ENCODE results near the gene ZNF860. TPM values are rescaled to one million over a fixed set of nuclear protein-coding genes. Genes with fewer than 3 reads are reported as not detected.
A peak's percentile ranks its signal among the peaks of the same experiment; 100 is the strongest.

Gene ZNF860
- total RNA-seq, 1 donor from 2014 or later, result 1.6 TPM

DNA sequence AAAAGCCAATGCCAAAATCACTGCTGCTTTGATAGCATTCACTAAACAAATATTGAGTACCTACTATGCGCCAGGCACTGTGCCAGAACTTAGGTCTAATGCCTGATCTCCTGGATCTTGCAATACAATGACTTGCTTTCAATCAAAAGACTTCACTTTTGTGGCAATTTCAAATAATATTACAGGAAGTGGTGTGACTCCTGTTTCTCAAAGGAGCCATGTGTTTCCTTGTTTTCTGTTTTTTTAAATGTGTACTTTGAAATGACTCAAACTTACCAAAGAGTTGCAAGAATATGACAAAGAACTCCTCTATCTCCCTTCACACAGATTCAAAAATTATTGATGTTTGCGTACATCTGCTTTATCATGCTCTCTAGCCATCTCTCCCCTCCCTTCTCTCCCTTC, 18.7 kb upstream of the ZNF860 start:
- DNase-seq (no peak), ATAC-seq (no peak)
- Histone ChIP-seq H3K4me1 (peaks cover 32% of the 10 kb centered on the region), H3K27ac (no peak overlapping the region), H3K4me3 (no peak overlapping the region), H3K9me3 (no peaks in the 10 kb centered on the region), H3K27me3 (no peaks in the 10 kb centered on the region), H3K36me3 (no peaks in the 10 kb centered on the region)
- TF ChIP-seq, protein P1, sequence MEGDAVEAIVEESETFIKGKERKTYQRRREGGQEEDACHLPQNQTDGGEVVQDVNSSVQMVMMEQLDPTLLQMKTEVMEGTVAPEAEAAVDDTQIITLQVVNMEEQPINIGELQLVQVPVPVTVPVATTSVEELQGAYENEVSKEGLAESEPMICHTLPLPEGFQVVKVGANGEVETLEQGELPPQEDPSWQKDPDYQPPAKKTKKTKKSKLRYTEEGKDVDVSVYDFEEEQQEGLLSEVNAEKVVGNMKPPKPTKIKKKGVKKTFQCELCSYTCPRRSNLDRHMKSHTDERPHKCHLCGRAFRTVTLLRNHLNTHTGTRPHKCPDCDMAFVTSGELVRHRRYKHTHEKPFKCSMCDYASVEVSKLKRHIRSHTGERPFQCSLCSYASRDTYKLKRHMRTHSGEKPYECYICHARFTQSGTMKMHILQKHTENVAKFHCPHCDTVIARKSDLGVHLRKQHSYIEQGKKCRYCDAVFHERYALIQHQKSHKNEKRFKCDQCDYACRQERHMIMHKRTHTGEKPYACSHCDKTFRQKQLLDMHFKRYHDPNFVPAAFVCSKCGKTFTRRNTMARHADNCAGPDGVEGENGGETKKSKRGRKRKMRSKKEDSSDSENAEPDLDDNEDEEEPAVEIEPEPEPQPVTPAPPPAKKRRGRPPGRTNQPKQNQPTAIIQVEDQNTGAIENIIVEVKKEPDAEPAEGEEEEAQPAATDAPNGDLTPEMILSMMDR (IDR thresholded peaks at IDR 0.05), result no peak
- intact Hi-C loops (cut with DNase I), result no loop called here

DNA sequence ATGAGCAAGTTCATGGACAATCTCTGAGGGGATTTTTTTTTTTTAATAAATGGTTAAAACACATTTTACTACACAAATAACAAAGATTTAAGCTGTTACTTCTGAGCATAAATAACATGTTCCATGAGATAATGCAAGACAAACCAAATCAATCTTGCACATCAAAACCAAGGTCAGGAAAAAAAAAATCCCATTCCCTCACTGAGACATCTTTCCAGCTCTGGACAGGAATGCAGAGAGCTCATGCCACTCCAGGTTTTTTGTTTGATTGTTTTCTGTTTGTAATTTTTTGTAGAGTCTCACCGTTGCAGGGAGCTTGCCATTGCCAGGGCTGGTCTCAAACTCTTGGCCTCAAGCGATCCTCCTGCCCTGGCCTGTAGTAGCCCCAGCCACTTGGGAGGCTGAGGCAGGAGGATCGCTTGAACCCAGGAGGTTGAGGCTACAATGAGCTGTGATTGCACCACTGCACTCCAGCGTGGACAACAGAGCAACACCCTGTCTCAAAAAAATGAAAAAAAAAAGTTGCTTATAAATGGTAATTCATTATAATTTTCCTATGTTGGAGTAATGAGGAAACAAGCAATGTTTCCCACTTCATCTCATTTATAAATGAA, 14.5 kb upstream of the ZNF860 start:
- no peak for ATAC-seq
- intact Hi-C loops (cut with DNase I), result no loop called here

DNA sequence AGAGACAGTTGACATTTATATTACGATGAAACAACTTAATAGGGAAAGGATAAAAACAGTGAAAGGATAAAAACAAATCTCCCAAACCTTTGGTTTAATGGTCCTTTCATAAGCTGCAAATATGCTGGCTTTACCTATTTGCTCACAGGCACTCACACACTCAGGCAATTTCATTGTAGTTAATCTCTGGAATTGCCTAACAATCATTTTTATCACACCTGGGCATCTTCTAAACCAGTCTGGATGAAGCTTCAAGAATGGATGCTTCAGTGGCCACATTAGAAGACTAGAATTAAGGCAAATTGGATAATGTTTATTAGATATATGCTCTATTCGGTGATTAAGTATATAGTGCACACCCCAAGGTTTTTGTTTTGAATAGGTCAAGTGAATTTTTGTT, 14.0 kb upstream of the ZNF860 start:
- DNase-seq (no peak), ATAC-seq (no peak)
- H3K36me3 ChIP-seq, result no peaks in the 10 kb centered on the region
- H3K27ac ChIP-seq, result no peak overlapping the region
- H3K4me1 ChIP-seq, result peaks cover 5% of the 10 kb centered on the region
- TF ChIP-seq, protein P1 (IDR thresholded peaks at IDR 0.05), result no peak
- H3K9me3 ChIP-seq, result no peaks in the 10 kb centered on the region
- intact Hi-C loops (cut with DNase I), result no loop called here
- no peak overlapping the region for H3K4me3 ChIP-seq
- H3K27me3 ChIP-seq, result no peaks in the 10 kb centered on the region

More for the DNA sequence above, 14.5 kb upstream of the ZNF860 start:
- DNase-seq, result no peak
- Histone ChIP-seq H3K36me3 (no peaks in the 10 kb centered on the region), H3K27me3 (no peaks in the 10 kb centered on the region), H3K9me3 (no peaks in the 10 kb centered on the region), H3K4me3 (no peak overlapping the region), H3K27ac (no peak overlapping the region), H3K4me1 (peaks cover 5% of the 10 kb centered on the region)
- TF ChIP-seq, protein P1 (IDR thresholded peaks at IDR 0.05), result no peak

DNA sequence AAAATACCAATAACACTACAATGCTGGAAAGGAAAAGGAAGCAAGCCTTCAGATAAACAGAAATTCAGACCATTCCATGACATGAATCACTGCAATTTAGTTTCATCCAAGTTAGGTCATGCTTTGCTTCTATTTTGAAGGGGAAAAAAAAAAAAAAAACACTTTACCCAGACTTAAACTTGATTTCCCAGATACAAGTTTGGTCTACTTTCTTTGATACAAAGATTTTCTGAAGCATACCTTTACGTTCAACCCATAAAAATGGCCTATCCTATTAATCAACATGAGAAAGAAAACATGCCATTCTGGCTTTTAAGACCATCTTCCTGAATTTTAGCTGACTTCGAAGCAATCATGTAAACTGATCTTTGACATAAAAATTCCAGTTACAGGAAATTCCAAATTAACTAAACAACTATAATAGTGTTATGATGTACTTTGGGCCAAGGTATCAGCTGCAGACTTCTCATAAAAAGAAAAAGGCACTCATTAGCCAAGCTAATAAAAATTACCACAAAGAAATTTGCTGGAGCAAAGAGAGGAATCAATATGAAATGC, 13.1 kb upstream of the ZNF860 start:
- DNase-seq (no peak), ATAC-seq (no peak)
- Histone ChIP-seq H3K27ac (peak overlapping the region; percentile 33), H3K4me1 (peaks cover 5% of the 10 kb centered on the region), H3K4me3 (no peak overlapping the region), H3K27me3 (no peaks in the 10 kb centered on the region), H3K9me3 (no peaks in the 10 kb centered on the region), H3K36me3 (no peaks in the 10 kb centered on the region)
- intact Hi-C loops (cut with DNase I), result no loop called here
- TF ChIP-seq, protein P1 (IDR thresholded peaks at IDR 0.05), result no peak

DNA sequence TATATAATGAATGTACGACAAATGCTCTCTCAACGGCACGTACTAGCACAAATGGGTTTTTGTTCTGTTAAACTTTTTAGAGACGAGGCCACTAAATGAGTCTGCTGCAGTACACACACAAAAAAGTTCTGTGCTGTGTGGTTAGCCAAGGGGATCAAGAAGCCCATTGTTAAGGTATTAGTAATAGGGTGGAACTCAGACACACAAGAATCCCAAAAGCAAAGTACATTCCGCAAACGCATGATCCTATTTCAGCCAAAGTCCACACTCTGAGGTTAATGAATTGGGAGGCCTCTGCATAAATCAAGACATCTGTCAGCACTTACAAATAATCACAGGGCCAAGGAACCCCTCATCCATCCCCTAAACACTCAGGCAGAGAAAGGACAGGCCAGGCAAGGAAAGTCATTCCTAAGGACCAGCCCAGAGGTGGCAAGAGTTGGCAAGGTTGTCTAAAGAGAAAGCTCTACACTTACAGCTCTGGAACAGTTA, 12.6 kb upstream of the ZNF860 start:
- no peaks in the 10 kb centered on the region for H3K9me3 ChIP-seq
- intact Hi-C loops (cut with DNase I), result no loop called here
- no peaks in the 10 kb centered on the region for H3K36me3 ChIP-seq
- H3K4me3 ChIP-seq, result no peak overlapping the region
- H3K27me3 ChIP-seq, result no peaks in the 10 kb centered on the region
- peak overlapping the region; percentile 33 for H3K27ac ChIP-seq
- TF ChIP-seq, protein P1 (IDR thresholded peaks at IDR 0.05), result no peak
- H3K4me1 ChIP-seq, result peaks cover 5% of the 10 kb centered on the region
- DNase-seq (no peak), ATAC-seq (no peak)
